ENCODE data around the gene SPRR5.

Gene SPRR5

GRCh38 chr1:152946651-152947256 is at the start of gene SPRR5:
Gene SPRR5 (plus strand): TSS chr1:152947206. CDS start chr1:152948555, 1,349 bp downstream.
- no peak for DNase-seq (ENCODE audit: low read depth)

- no peak for DNase-seq (ENCODE audit: low read depth)
These were observed 48.0 kb upstream of the SPRR5 start for GRCh38 chr1:152899027-152899426.

DNA sequence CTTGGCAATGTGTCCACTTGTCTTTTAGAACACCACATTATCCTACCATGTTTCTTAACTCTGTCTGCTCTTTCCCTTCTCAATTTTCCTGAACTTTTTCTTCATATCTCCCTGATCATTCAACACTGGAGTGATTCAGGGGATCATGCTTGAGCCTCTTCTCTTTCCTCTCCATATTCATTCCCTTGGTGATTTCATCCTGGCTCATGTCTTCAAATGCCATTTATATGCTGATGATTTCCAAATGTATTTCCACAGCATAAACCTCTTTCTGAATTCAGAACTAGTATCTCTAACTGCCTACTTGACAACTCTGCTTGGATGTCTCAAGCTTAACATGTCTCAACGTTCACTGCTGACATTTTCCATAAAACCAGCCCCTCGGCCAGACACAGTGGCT is 47.1 kb upstream of the SPRR5 start:
- DNase-seq (ENCODE audit: low read depth): no peak

DNA sequence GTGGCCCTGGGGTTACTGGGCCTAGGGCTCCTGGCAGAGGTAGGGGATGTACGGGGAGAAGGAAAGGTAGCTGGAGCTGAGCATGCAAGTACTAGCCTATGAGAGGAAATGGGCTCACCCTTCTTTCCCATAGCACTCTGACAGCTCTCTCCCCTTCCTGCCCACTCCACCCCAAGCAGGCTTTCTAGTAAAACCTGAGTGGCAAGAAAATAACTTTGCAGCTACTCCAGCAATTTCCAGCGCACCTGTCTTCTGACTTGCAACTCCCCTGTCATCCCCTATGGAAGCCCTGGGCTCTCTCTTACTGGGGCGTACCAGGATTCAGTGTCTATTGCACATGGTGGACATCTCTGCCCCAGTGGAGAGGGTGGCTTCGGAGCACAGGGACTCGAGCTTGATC is 45.4 kb upstream of the SPRR5 start:
- DNase-seq (ENCODE audit: low read depth): no peak

DNA sequence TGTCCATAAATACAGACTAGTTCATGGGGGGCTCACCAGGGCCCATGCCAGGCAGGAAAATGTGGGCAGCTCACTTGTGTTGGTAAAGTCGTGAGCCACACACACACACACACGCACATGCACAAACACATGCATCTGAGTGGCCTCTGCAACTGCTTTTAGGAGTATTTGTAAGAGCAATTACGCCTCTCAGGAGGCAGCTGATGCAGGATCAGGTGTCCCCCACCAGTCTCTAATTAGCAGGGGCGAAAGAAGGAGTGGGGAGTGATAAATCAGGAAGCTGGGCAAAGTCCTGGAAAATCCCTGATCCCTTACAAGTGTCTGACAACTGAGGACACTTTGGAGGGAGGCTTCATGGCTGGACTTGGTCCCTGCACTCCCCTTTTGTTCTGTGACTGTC is 44.4 kb upstream of the SPRR5 start:
- DNase-seq (ENCODE audit: low read depth): no peak

- no peak for DNase-seq (ENCODE audit: low read depth)
These were observed 42.1 kb upstream of the SPRR5 start for GRCh38 chr1:152904688-152905440.

DNA sequence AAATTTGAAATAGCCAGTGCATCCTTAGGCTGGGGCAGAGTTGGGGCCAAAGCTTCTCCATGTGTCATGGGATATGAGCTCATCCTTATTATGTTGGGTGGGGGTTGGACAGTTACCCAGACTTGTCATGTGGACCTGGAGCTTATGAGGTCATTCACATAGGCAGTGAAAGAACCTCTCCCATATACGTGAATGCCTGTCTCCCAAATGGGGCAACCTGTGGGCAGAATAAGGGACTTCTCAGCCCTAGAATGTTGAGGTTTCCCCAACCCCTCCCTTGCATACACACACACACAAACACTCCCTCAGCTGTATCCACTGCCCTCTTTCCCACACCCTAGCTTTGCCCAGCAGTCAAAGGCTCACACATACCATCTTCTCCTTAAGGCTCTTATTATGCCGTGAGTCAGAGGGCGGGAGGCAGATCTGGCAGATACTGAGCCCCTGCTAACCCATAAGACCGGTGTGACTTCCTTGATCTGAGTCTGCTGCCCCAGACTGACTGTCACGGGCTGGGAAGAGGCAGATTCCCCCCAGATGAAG is 40.9 kb upstream of the SPRR5 start:
- DNase-seq (ENCODE audit: low read depth): peak; percentile 94

DNA sequence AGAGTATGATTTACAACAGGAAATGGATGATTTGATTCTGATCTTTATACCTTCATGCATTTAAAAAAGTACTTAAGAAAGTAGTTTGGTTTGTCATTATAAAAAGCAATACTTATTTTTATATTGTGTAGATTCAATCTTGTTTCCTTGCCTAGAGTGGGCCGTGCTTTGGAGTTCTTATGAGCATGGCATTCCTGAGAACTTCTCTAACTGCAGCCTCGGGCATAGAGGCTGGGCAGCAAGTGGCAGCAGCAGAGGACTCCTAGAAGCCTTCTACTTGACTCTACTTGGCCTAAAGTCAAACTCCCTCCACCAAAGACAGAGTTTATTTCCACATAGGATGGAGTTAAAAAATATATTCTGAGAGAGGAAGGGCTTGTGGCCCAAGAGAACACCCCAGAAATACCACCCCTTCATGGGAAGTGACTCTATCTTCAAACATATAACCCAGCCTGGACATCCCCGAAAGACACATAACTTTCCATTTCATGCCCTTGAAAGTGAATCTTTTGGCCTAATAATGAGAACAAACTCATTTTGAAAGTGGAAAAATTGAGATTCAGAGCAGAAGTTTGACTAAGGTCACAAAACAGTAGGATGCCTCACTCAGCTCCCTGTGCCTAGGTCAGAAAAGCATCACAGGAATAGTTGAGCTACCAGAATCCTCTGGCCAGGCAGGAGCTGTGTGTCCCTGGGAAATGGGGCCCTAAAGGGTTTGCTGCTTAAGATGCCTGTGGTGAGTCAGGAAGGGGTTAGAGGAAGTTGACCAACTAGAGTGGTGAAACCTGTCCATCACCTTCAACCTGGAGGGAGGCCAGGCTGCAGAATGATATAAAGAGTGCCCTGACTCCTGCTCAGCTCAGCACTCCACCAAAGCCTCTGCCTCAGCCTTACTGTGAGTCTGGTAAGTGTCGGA is 39.1 kb upstream of the SPRR5 start, which contains the start of gene IVL:
TSS of gene IVL (plus strand) at position 861 of the 916 bp plus-strand sequence. CDS start 1,252 bp downstream, outside the sequence.
- peak; percentile 47 for DNase-seq (ENCODE audit: low read depth)

- DNase-seq (ENCODE audit: low read depth): no peak
These were observed 37.8 kb upstream of the SPRR5 start for GRCh38 chr1:152909206-152909605.

DNA sequence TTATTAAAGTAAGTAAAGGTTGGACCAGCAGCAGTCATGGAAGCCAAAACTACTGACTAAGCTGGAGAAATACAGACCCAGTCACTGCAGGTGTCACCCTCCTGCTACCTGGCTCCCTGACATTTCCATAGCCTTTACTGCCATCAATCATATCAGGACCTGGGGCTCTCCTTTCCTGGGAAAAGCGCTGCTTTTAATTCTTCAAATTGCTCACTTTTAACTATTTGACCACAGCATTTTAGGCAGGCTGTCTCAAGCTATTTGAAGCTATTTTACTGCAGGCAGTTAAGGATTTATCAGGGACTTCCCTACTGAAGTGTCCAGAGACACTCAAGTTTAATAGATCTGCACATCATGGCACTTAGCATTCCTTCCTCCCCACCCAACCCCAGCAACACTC is 34.5 kb upstream of the SPRR5 start:
- DNase-seq (ENCODE audit: low read depth): no peak

- no peak for DNase-seq (ENCODE audit: low read depth)
These were observed 34.1 kb upstream of the SPRR5 start for GRCh38 chr1:152912900-152913299.

DNA sequence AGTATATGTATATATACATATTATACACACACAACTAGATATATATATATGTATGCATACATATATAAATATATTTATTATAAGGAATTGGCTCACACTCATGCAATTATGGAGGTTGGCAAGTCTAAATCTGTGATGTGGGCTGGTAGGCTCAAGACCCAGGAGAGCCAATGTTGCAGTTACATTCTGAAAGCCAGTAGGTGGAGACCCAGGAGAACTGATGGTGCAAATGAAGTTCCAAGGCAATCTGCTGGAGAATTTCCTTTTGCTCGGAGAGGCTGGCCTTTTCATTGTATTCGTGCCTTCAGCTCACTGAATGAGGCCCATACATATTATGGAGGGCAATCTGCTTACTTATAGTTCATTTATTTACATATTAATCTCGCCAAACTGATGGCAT is 29.2 kb upstream of the SPRR5 start:
- DNase-seq (ENCODE audit: low read depth): peak; percentile 40

GRCh38 chr1:152919071-152919470 is 27.9 kb upstream of the SPRR5 start:
- DNase-seq (ENCODE audit: low read depth): peak; percentile 13

- DNase-seq (ENCODE audit: low read depth): no peak
These were observed 22.8 kb upstream of the SPRR5 start for GRCh38 chr1:152924191-152924590.

DNA sequence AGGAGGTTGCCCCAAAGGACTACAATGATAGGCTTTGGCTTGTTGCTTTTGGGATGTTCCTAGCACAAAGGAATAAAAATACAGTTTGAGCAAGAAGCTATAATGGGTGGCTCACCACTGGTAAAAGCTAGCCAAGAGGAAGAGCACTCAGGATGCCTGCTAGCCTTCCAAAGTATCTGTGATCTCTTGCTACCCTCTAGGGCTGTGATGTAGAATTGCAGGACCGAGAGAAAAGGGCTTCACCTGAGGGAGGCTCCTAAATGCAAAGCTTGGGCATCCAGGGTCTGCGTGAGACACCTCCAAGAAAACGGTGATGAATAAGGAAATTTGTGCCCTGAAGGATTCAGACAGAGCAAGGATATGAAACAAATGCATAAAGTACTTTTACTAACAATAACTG is 20.9 kb upstream of the SPRR5 start:
- peak; percentile 59 for DNase-seq (ENCODE audit: low read depth)

DNA sequence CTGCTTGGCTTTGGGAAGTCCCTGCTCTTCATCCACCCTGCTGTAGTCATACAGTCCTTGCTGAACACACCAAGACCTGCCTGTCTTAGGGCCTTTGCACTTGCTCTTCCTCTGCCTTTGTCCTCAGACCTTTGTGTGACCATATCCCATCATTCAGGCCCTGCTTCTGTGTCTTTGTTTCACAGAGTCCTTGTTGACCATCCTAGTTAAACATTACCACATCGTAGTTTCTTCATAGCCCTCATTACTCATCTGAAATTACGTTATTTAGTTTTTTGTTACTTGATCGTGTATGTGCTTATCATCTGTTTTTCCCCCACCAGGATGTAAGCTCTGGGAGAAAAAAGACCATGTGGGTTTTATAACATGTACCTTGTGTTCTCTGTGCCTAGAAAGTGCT is 18.3 kb upstream of the SPRR5 start:
- DNase-seq (ENCODE audit: low read depth): no peak

DNA sequence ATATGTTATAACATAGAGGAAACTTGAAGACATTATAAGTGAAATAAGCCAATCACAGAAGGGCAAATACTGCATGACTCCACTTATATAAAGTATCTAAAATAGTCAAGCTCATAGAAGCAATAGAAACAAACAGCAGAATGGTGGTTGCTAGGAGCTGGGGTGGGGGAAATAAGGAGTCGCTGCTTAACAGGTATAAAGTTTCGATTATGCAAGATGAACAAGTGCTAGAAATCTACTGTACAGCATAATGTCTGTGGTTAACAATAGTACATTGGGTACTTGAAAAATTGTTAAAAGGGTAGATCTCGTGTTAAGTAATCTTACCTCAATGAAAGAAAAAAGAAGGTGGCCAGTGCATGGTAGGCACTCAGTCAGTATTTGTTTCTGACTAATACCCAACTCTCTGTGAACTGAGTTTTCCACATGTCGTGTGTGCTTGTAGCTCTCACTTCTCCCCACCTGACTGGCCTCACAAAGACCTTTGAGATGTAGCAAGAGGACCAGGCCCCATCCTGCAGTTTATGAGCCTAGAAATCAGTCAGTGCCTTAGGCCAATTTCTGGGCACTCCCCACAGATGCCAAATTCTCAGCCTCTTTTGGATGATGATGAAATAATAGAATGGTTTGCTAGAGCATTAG is 14.7 kb upstream of the SPRR5 start:
- no peak for DNase-seq (ENCODE audit: low read depth)

- DNase-seq (ENCODE audit: low read depth): no peak
These were observed 13.8 kb upstream of the SPRR5 start for GRCh38 chr1:152933196-152933595.

DNA sequence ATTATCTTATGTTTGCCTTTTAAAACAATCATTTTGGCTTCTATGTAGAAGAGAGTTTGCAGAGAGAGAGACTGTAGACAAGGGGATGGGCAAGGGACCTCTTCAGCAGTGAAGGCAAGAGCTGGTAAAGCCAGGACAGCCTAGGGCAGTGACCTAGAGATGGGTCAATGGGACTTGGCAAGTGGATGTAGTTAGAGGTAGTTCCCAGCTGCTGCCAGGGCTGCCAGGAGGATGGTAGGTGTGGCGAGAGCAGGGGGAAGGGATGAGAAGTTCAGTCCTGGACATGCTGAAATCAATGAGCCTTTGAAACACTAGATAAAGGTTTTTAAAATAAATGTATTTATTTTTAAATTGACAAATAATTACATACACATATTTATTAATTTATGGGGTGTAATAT is 6.4 kb upstream of the SPRR5 start:
- no peak for DNase-seq (ENCODE audit: low read depth)

GRCh38 chr1:152941037-152941711 is 5.8 kb upstream of the SPRR5 start:
- DNase-seq (ENCODE audit: low read depth): no peak

GRCh38 chr1:152942161-152942560 is 4.8 kb upstream of the SPRR5 start:
- no peak for DNase-seq (ENCODE audit: low read depth)
